Mucosa of descending colon (tissue), 3 donors: ENCODE results near the gene CDH26. TPM values are rescaled to one million over a fixed set of nuclear protein-coding genes. Genes with fewer than 3 reads are reported as not detected.

Experiments used
- ATAC-seq: fragments of 200-7000 bp; cut with Tn5 transposase; one replicate; pipeline ENCODE4 v1.9.1; 2020; ENCODE audit warnings: mild to moderate bottlenecking, moderate library complexity
- DNase-seq, 3 donors: peaks; one replicate each; pipeline ENCODE4 v3.0.0-alpha.2; 2020
- H3K36me3 ChIP-seq: fragments of 200-600 bp; one replicate; pipeline ENCODE4 v1.8.0; 2021; ENCODE audit warnings: low read depth, mild to moderate bottlenecking
- H3K4me1 ChIP-seq: fragments of 200-600 bp; one replicate; pipeline ENCODE4 v1.8.0; 2021; ENCODE audit warnings: low read depth, mild to moderate bottlenecking
- H3K4me3 ChIP-seq: fragments of 200-600 bp; one replicate; pipeline ENCODE4 v1.8.0; 2021; ENCODE audit warnings: mild to moderate bottlenecking
- H3K9me3 ChIP-seq: fragments of 200-600 bp; one replicate; pipeline ENCODE4 v1.8.0; 2021; ENCODE audit warnings: mild to moderate bottlenecking
- CTCF ChIP-seq: fragments of 200-600 bp; IDR thresholded peaks from one replicate; pipeline ENCODE4 v1.8.0; 2022; ENCODE audit warnings: antibody characterized with exemption, mild to moderate bottlenecking
- intact Hi-C, 2 donors: fragments of 100-400 bp; cut with DNase I in 1 of 2; cut with micrococcal nuclease in 1 of 2; formaldehyde crosslinking; loops; one replicate each; pipeline versions ENCODE4 v1.11.0 to v1.11.1; 2022; cut with DNase I, micrococcal nuclease
- total RNA-seq, 3 donors: library from RNA; stranded (reverse); fragmentation: NEBNext Ultra II Directional in 2 of 3; extraction: Animal tissue kit (Norgen Biotek cat#: 25700) in 2 of 3; gene quantifications; one replicate each; pipeline versions ENCODE4 v1.2.1 to v1.2.4, GENCODE V29; 2021 to 2023
- donor health status: DM: no; HTN: no; CAD: no; lungs with moderate emphysema.
- donor health status: DM: no; HTN: no; CAD: no.
- donor health status: DM: no; HTN: yes; CAD: no.

Gene CDH26
- total RNA-seq, 3 donors from 2014 or later: 0.48 to 2.2 (median 1.4) TPM

GRCh38 chr20:60006261-60006660 is 48.0 kb downstream of the CDH26 start:
- DNase-seq (no peak), ATAC-seq (no peak)
- Histone ChIP-seq H3K4me3 (no peak overlapping the region), H3K36me3 (no peaks in the 10 kb centered on the region), H3K9me3 (no peaks in the 10 kb centered on the region), H3K4me1 (no peaks in the 10 kb centered on the region)
- no peak for TF ChIP-seq CTCF
- intact Hi-C loops: no loop called here

DNA sequence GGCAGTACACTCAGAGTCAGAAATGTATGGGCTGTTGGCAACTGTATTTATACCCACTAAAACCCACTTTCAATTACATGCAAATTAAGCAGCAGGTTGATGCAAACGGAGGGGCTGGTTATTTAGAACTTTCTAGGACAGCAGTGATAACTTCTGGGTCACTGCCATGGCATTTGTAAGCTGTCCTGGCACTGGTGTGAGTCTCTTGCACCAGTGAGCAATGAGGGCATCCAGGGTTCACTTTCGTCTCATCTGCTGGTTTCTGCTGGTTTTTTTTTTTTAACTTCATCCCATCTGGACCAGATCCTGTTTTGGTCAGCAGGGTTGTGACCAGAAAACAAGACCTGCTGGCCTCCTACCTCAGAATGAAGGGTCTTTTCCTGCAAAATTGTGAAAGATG is 49.2 kb downstream of the CDH26 start:
- no peaks in the 10 kb centered on the region for H3K36me3 ChIP-seq
- H3K4me3 ChIP-seq: no peak overlapping the region
- ATAC-seq (no peak), DNase-seq (no peak)
- no peak for TF ChIP-seq CTCF
- intact Hi-C loops: no loop called here
- no peaks in the 10 kb centered on the region for H3K9me3 ChIP-seq
- H3K4me1 ChIP-seq: no peaks in the 10 kb centered on the region

DNA sequence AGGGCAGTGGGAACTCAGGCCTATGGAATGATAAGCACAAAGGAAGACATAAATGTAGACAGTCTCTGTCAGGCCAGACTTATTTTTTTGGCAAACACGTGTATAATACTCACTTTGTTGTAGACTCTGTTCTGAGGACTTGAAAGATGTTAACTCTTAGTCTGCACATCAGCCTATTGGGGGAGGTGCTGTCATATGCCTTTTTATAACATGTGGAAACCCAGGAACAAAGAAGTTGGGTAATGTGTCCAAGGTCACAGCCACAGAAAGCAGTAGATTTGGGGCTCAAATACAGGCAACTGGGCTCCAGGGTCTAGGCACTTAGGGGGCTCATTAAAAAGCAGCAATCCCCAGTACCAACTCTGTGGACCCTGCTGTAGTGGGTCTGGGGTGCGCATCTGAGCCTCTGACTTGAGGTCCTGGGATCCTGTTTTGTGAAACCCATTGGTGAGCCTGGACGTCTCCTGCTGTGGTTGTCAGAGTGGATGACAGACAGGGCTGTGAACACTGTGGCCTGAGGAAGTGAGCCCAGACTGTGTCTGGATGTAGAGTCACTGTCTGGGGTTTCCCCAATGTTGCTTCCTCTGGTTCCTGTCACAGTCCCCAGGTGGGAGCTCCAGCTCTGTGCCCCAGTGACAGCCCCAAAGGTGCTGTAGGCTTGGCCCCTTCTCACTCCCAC is 50.0 kb downstream of the CDH26 start:
- no peak for DNase-seq
- Histone ChIP-seq H3K9me3 (no peaks in the 10 kb centered on the region), H3K4me3 (no peak overlapping the region), H3K36me3 (no peaks in the 10 kb centered on the region), H3K4me1 (no peaks in the 10 kb centered on the region)
- ATAC-seq: peak; percentile 46
- no peak for TF ChIP-seq CTCF
- intact Hi-C loops: no loop called here

GRCh38 chr20:60009318-60009717 is 51.1 kb downstream of the CDH26 start:
- no peaks in the 10 kb centered on the region for H3K36me3 ChIP-seq
- no peak overlapping the region for H3K4me3 ChIP-seq
- TF ChIP-seq CTCF: no peak
- intact Hi-C loops: no loop called here
- no peak for DNase-seq
- no peaks in the 10 kb centered on the region for H3K4me1 ChIP-seq
- no peak for ATAC-seq
- H3K9me3 ChIP-seq: no peaks in the 10 kb centered on the region

- H3K4me3 ChIP-seq: no peak overlapping the region
- intact Hi-C loops: no loop called here
- no peak for DNase-seq
- H3K9me3 ChIP-seq: no peaks in the 10 kb centered on the region
- H3K4me1 ChIP-seq: no peaks in the 10 kb centered on the region
- H3K36me3 ChIP-seq: no peaks in the 10 kb centered on the region
- ATAC-seq: no peak
- TF ChIP-seq CTCF: no peak
Measured at GRCh38 chr20:60009826-60010616, 51.8 kb downstream of the CDH26 start.
